Measurements from ENCODE around the gene NRG3.

Gene NRG3

DNA sequence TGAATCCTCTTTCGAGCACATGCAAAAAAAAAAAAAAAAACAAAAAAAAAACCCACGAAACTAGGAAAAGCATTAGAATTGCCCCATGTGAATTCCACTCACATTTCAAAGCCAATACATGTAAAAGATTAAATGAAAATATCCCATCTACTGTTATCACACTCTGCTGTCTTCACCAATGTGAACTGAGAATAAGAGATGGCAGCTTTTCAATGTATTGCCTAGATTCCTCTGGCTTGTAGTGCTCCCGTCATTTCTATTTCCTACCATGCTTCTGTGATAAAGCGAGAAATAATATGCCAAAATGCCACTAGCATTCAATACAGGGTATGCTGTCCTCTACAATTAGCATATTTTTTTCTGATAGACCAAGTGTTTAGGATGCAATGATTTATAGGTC is 517.0 kb downstream of the NRG3 start:
- Histone ChIP-seq H3K4me3 (ENCODE audit: low read depth, low read length) (no peak overlapping the region), H3K36me3 (ENCODE audit: control insufficient read depth, insufficient read depth, low read length) (no peaks in the 10 kb centered on the region)
- TF ChIP-seq, protein P1, sequence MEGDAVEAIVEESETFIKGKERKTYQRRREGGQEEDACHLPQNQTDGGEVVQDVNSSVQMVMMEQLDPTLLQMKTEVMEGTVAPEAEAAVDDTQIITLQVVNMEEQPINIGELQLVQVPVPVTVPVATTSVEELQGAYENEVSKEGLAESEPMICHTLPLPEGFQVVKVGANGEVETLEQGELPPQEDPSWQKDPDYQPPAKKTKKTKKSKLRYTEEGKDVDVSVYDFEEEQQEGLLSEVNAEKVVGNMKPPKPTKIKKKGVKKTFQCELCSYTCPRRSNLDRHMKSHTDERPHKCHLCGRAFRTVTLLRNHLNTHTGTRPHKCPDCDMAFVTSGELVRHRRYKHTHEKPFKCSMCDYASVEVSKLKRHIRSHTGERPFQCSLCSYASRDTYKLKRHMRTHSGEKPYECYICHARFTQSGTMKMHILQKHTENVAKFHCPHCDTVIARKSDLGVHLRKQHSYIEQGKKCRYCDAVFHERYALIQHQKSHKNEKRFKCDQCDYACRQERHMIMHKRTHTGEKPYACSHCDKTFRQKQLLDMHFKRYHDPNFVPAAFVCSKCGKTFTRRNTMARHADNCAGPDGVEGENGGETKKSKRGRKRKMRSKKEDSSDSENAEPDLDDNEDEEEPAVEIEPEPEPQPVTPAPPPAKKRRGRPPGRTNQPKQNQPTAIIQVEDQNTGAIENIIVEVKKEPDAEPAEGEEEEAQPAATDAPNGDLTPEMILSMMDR (IDR thresholded peaks at IDR 0.05): no peak

DNA sequence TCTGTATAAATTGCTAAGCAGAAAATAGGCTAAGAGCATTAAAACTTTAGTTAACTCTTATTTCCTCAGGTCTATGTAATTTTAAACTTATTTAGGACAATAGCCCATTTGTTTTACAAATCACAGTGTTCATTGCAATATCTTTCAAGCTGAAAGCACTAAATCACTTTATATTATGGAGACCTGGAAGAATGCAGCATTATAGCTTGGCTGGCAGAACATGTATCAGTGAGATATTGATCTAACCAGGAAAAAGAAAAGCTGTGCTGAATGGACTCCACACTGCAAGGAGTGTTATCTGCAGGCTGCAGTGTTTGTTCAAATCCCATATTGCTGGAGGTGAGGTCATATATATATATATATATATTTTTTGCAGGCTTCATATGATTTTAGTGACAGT is 517.5 kb downstream of the NRG3 start:
- TF ChIP-seq, protein P1 (IDR thresholded peaks at IDR 0.05): no peak
- no peaks in the 10 kb centered on the region for H3K9me3 ChIP-seq (ENCODE audit: control insufficient read depth, low read length)
- H3K9ac ChIP-seq: no peak overlapping the region
- H2AFZ ChIP-seq: no peak overlapping the region
- H3K27me3 ChIP-seq (ENCODE audit: control insufficient read depth, insufficient read depth, low read length): no peaks in the 10 kb centered on the region
- no peaks in the 10 kb centered on the region for H3K79me2 ChIP-seq
- H3K4me2 ChIP-seq (ENCODE audit: low read length): no peak overlapping the region
- H3K4me3 ChIP-seq (ENCODE audit: low read depth, low read length): no peak overlapping the region
- H3K4me1 ChIP-seq: no peaks in the 10 kb centered on the region
- H3K27ac ChIP-seq: no peak overlapping the region
- H3K36me3 ChIP-seq (ENCODE audit: control insufficient read depth, insufficient read depth, low read length): no peaks in the 10 kb centered on the region

More for the DNA sequence above, 517.0 kb downstream of the NRG3 start:
- no peak overlapping the region for H3K27ac ChIP-seq
- no peak overlapping the region for H3K9ac ChIP-seq
- no peaks in the 10 kb centered on the region for H3K4me1 ChIP-seq
- no peaks in the 10 kb centered on the region for H3K27me3 ChIP-seq (ENCODE audit: control insufficient read depth, insufficient read depth, low read length)
- no peak overlapping the region for H3K4me2 ChIP-seq (ENCODE audit: low read length)
- no peaks in the 10 kb centered on the region for H3K79me2 ChIP-seq
- H3K9me3 ChIP-seq (ENCODE audit: control insufficient read depth, low read length): no peaks in the 10 kb centered on the region
- H2AFZ ChIP-seq: no peak overlapping the region

DNA sequence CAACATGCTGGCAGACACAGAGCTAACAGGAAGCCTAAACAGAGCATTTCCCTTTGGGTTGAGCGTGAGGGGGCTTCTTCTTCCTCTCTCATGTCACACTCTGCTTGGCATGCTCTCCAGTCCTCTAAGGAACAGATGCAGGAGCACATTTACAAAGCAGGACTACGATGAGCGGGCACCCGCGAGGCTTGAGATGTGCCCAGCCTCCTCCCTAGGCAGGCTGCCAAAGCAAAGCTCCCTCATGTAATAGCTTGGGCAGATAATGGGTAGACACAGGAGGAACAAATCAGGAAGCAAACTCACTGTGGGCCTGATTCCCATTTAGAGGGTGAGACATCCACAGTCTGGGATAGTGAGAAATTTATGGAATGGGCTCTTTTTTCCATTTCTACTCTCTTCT is 519.1 kb downstream of the NRG3 start:
- Histone ChIP-seq H3K27me3 (ENCODE audit: control insufficient read depth, insufficient read depth, low read length) (no peaks in the 10 kb centered on the region), H3K9me3 (ENCODE audit: control insufficient read depth, low read length) (no peaks in the 10 kb centered on the region), H2AFZ (no peak overlapping the region), H3K4me2 (ENCODE audit: low read length) (no peak overlapping the region), H3K4me1 (no peaks in the 10 kb centered on the region), H3K27ac (no peak overlapping the region), H3K4me3 (ENCODE audit: low read depth, low read length) (no peak overlapping the region), H3K79me2 (no peaks in the 10 kb centered on the region), H3K9ac (no peak overlapping the region), H3K36me3 (ENCODE audit: control insufficient read depth, insufficient read depth, low read length) (no peaks in the 10 kb centered on the region)
- TF ChIP-seq, protein P1 (IDR thresholded peaks at IDR 0.05): no peak

DNA sequence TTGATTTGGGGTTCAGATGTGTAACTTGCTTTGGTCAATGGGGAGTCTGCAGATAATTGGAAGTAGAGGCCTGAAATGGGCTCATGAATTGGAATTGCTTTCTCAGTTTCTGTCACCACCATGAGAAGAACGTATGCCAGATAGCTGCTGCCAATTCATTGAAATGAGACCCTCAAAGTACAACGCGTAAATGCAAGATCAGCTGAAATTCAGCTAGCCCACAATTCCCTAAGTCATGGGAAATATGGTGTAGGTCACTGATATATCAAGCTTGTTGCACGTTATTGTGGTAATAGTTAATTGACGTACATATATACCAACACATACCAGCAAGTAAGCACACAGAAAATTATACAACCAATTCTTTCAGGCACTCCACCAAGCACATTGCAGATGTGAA is 520.0 kb downstream of the NRG3 start:
- H3K9ac ChIP-seq: no peak overlapping the region
- H3K4me1 ChIP-seq: no peaks in the 10 kb centered on the region
- H3K79me2 ChIP-seq: no peaks in the 10 kb centered on the region
- TF ChIP-seq, protein P1 (IDR thresholded peaks at IDR 0.05): no peak
- H3K27ac ChIP-seq: no peak overlapping the region
- H3K4me3 ChIP-seq (ENCODE audit: low read depth, low read length): no peak overlapping the region
- H3K4me2 ChIP-seq (ENCODE audit: low read length): no peak overlapping the region
- H3K9me3 ChIP-seq (ENCODE audit: control insufficient read depth, low read length): no peaks in the 10 kb centered on the region
- H3K27me3 ChIP-seq (ENCODE audit: control insufficient read depth, insufficient read depth, low read length): no peaks in the 10 kb centered on the region
- no peak overlapping the region for H2AFZ ChIP-seq
- no peaks in the 10 kb centered on the region for H3K36me3 ChIP-seq (ENCODE audit: control insufficient read depth, insufficient read depth, low read length)

DNA sequence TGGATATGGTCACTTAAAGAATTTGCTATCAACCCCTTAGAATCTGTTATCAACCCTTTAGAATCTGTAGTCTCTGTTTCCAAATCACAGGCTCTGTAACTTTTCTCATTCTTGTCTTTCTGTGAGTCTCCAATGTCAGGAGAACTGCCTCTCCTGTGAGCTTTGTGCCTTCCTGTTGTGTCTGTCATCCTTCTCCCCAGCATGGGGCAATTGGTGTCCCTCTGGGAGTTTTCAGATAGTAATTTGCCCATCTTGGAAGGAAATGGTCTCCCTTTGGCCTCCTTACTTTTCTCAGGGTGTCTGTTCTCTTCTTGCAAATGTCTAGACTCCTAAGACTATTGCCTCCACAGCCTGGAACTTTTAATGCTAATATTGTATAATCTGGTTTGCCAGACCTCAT is 521.9 kb downstream of the NRG3 start:
- Histone ChIP-seq H3K4me3 (ENCODE audit: low read depth, low read length) (no peak overlapping the region), H3K36me3 (ENCODE audit: control insufficient read depth, insufficient read depth, low read length) (no peaks in the 10 kb centered on the region)
- TF ChIP-seq, protein P1 (IDR thresholded peaks at IDR 0.05): no peak

More for the DNA sequence above, 521.9 kb downstream of the NRG3 start:
- no peaks in the 10 kb centered on the region for H3K79me2 ChIP-seq
- no peak overlapping the region for H3K4me2 ChIP-seq (ENCODE audit: low read length)
- no peak overlapping the region for H3K9ac ChIP-seq
- no peak overlapping the region for H2AFZ ChIP-seq
- H3K9me3 ChIP-seq (ENCODE audit: control insufficient read depth, low read length): no peaks in the 10 kb centered on the region
- no peak overlapping the region for H3K27ac ChIP-seq
- no peaks in the 10 kb centered on the region for H3K4me1 ChIP-seq
- no peaks in the 10 kb centered on the region for H3K27me3 ChIP-seq (ENCODE audit: control insufficient read depth, insufficient read depth, low read length)

All from parathyroid adenoma (tissue), 2 donors.